Raji (cell line): Measurements from ENCODE around the gene LPXN.

Experiments used
- POLR2A ChIP-seq: IDR thresholded peaks from 2 replicates; pipeline ENCODE4 v1.6.1; 2011; ENCODE audit warnings: low read depth, low read length, control low read depth; ENCODE audit not compliant: insufficient read depth

The LPXN gene

DNA sequence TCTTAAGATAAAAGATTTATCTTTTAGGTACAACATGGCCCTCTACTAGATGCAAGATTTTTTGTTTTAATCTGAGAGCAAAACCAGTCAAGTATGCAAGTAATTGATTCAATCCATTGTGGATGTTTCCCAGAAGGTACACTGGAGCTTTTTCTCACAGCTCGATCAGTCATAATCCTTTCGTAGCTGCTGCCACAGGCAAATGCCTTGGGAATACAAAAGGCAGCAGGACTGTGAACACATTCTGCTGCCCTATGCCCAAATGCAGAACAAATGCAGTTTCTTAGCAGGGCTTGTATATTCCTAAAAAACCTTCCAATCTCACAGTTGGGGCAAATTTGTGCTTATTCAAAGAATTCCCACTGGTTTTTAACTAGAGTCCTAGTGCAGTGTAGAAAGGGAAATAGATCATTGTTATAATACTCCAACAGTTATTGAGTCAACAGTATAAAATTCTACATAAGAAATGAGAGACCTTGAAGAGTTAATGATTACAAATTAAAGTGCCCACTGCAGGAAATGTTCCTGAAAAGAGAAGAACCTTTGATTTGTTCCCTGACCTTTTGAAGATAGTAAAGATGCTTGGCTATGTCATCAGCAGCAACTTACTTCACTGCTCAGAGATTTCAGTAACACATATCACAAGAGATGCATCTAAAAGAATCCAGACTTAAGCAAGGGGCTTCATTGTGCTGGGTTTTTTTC, 14.1 kb downstream of the LPXN start:
- no peak for TF ChIP-seq POLR2A

DNA sequence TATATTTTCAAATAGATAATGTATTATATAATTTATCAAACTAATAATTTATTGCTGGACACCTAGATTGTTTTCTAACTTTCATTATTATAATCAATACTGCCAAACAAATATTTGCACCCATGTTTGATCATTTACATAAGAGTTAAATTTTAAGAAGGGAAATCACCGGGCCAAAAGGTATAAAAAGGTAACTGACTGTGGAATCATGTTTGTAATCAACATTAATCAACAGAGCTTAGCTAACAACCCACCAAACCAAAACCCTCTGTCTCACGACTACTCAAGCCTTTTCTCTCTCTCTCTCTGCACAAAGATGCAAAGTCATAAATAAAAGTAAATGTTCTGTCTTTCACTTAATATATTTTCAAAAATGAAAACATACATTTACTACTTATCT, 14.8 kb downstream of the LPXN start:
- no peak for TF ChIP-seq POLR2A

DNA sequence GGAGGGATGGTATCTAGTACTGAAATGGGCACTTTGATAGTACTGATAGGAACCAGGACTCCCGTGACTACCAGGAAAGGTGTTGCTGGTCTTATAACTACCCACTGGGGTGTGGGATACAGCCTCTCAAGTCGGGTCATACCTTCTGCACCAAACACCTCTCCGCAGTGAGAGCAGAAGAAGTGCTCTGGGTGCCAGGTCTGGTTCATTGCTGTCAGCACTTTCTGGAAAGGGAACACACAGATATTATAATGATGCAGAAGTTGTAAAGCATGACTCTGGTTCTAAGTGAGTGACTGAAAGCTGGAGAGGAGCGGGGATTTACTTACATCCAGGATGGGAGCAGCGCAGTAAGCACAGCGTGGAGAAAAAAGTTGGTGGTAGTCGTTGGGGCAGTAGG, 26.0 kb downstream of the LPXN start:
- TF ChIP-seq POLR2A: no peak

DNA sequence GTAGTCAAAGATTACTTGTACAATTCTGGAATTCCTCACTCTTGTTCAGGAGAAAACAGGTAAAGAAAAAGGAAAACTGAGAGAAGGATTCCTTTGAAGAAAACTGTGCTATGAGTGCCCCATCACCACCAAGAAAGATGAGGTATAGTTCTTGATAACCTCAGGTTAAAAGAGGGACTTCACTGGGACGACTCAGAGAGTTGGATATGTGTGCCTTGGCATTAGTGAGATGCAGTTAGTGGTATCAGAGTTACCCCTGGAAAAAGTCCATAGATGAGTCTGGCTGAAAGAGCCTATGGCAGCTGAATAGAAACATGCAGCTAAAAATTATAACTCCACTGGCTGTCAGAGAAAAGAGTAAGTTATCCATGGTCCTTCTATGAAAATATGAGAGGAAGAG, 28.8 kb downstream of the LPXN start:
- no peak for TF ChIP-seq POLR2A

DNA sequence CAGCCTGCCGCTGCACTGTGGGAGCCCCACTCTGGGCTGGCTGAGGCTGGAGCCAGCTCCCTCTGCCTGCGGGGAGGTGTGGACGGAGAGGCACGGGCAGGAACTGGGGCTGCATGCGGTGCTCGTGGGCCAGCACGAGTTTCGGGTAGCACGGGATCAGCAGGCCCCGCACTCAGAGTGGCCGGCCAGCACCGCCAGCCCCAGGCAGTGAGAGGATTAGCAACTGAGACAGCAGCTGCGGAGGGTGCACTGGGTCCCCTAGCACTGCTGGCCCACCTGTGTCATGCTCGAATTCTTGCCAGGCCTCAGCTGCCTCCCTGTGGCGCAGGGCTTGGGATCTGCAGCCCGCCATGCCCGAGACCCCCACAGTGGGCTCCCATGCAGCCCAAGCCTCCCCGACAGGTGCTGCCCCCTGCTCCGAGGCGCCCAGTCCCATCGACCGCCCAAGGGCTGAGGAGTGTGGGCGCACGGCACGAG, 43.8 kb downstream of the LPXN start:
- no peak for TF ChIP-seq POLR2A

DNA sequence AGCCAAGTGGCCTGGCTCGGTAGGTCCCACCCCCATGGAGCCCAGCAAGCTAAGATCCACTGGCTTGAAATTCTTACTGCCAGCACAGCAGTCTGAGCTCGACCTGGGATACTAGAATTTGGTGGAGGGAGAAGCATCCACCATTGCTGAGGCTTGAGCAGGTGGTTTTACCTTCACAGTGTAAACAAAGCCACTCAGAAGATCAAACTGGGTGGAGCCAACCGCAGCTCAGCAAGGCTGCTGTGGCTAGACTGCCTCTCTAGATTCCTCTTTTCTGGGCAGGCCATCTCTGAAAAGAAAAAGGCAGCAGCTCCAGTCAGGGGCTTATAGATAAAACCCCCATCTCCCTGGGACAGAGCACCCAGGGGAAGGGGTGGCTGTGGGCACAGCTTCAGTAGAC, 45.4 kb downstream of the LPXN start:
- no peak for TF ChIP-seq POLR2A

DNA sequence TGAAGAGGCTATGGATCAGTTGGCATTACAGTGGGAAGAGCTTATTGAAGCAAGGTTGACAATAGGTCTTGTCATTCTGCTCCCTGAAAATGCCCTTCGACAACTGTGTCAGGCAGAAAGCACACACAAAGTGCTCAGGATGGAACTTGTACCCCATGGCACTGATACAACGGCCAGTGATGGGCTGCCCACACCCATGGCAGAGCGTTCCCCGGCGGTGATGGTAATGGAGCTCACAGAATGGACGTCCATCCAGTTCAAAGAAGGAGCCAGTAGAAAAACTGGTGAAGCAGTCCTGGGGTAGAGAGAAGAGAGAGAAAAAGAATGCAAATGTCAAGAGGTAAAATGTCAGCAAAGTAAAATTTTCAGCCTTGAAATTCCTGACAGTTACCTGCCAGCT, 48.2 kb downstream of the LPXN start:
- TF ChIP-seq POLR2A: no peak

DNA sequence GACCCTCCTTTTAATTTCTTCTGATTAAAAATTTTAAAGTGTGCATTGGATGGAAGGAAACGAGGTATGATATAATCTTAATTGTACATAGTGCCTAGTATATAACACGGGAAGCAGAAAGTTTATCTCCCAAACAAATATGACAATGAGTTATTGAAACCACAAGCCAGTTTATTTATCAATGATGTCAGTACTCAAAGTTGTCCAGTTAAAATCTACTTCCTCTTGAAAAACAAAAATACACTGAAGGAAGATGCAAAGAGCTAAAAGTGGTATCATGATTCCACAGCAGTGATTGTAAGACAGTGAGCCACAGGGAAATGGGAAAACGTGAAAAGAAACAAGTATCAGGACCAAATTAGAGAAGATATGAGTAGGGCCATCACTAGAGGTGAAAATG, 48.9 kb downstream of the LPXN start:
- TF ChIP-seq POLR2A: no peak

DNA sequence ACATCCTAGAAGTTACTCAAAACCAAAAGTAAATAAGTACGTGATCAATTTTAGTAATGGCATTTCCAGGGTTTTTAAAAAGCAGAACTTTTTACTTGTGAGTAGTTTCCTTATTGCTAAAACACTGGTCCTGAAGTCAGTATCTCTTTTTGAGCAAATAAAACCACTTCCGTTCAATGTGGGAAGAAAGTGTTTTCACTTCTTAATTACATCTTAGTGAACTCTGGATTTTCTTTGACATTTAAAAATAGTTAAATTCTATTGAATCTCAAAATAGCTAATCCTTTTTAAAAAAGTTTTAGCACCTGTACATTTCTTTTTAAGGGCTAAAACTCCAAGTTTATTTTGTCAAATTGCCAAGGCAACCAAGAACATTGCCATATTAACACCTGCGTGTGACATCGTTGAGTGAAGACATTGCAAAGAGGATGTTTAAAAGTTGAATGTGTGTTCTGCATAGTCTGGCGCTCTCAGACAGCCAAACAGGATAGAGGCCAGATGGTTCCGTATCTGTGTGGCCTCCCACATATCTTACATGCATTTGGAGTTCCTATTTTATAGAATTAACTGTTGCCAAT, 50.5 kb downstream of the LPXN start:
- no peak for TF ChIP-seq POLR2A

DNA sequence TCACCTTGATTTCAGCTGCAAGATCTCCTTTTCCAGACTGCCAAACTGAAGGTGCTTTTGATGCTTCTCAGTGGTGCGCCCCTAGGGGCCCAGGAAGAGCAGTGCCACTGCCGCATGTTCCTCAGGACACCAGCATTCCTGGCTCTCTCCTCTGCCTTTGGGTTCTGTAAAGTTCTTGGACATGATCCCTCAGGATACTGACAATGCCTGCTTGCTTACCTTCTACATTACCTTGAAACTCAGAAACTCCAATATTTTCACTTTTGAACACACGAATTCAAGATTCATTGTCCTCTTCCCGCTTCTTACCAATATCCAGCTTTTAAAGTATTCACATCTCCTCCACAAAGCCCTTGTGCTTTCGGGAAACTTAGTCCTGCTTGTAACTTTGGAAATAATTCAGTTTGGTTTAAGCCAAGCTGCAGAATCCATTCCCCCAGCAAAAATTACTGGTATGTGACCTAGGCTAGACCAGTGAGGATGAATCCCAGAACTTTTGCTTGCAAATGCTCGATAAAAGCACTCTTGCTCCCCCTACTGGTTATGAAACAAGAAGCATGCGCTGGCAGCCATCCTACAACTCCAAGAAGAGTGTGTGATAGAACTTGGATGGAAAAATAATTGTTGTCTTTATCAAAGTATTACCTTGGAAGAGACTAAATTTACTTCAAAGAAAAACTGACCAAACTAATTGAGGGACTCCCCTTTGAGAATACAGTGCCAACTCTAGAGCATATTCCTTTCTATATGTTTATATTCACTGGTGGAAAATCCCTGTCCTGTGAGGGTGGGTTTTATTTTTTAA, 51.2 kb downstream of the LPXN start:
- no peak for TF ChIP-seq POLR2A

DNA sequence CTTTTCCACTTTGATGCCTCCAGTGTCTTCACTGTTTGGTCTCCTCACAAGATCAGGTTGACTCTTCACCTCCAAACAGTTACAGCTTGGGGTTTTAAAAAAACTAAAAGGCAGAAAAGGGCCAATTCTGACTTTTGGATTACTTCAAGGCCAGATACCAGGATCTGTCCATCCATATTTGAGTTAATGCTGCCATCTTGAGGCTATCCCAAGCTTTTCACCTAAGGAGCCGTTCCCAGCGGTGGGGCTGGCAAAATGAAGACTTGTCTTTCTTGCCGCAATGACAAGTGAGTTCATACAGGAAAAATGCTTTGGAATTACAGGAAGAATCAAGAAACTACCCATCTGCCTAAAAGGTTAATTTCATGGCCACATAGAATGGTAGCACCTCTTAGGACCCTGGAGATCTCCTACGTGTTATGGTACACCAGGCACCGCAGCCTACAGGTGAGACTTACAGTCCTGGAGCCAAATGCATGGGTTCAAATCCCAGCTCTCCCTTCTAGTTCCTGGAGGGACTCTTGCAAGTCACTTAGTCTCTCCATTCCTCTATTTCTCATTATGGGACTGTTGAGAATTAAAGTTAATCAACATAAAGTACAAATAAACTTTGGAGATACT, 61.8 kb downstream of the LPXN start:
- TF ChIP-seq POLR2A: no peak

DNA sequence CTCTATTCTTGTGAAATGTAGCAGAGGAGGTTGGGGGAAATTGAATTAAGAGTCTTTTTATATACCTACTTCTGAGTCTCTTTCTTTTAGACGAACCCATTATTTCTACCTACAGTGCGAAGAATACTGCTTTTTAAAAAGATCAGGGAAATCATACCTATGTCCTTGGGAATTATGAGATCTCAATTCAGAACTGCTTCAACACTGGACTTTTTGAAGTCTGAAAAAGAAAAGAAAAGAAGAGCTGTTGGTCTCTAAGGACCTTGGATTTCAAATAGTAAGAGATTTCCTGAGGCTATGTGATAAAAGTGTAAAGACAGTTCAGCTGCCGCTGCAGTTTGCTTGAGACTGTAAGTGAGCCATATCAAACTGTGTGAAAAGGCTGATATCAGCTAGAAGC, 64.0 kb downstream of the LPXN start:
- no peak for TF ChIP-seq POLR2A

DNA sequence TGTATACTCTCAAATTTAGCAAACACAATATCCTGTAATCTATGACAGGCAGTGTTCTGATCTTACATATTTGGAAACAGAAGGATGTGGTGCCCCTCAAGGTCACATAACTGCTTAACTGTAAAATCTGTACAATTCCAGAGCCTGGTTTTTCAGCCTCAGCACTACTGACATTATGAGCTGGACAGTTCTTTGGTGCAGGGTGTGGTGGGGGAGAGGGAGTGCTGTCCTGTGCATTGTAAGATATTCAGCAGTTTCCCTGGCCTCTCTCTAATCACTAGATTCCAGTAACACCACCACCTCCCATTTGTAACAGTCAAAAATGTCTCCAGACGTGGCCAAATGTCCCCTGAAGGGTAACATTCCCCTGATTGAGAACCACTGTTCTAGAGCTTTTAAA, 65.9 kb downstream of the LPXN start:
- no peak for TF ChIP-seq POLR2A

DNA sequence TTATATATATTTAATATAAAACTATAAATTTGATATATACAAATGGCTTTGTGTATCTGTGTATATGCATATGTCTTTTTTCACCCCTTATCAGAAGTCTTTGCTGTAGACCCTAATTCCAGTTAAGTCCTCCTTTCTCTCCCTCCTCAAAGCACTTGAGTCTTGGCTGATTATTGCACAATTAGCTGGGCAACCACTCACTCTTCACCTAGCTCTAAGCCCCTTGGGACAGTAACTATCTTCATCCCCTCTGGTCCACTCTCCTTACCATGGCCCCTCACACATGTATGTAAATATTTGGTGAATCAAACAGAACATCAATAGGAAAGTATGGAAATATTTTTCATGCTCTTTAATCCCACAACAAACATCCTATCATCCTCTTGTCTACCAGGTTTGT, 66.8 kb downstream of the LPXN start:
- TF ChIP-seq POLR2A: no peak

DNA sequence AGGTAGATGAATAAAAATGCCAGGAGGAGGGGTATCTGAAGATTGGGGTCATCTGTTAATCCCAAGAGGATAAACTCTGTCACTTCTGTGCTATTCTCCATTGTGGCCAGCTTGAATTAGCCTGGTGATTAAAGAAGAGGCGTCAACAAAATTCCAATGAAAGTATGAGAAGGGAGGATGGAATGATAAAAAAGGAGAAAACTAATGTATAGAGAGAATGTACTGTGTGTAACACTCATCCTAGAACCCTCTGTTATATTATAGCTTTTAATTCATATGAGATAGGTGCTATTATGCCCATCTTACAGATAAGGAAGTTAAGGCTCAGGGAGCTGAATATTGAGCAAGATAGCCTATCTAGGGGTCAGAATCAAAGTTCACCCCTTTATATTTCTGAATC, 67.7 kb downstream of the LPXN start, which contains the start of gene OR5B21:
OR5B21 (minus strand) TSS at position 101 of the 400 bp plus-strand sequence; CDS start at position 101, 0 bp downstream.
- no peak for TF ChIP-seq POLR2A

DNA sequence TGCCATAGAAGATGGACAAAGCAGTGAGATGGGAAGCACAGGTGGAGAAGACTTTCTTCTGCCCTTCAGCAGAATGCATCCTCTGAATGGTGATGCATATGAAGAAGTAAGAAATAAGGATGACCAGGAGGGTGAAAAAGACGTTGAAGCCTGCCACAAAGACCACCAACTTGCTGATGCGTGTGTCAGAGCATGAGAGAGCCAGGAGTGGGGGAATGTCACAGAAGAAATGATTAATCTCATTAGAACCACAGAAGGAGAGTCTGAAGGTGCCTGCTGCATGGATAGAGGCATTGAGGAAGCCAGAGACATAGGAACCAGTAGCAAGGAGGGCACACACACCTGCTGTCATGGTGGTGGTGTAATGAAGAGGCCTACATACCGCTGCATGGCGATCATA, 68.3 kb downstream of the LPXN start:
- no peak for TF ChIP-seq POLR2A

DNA sequence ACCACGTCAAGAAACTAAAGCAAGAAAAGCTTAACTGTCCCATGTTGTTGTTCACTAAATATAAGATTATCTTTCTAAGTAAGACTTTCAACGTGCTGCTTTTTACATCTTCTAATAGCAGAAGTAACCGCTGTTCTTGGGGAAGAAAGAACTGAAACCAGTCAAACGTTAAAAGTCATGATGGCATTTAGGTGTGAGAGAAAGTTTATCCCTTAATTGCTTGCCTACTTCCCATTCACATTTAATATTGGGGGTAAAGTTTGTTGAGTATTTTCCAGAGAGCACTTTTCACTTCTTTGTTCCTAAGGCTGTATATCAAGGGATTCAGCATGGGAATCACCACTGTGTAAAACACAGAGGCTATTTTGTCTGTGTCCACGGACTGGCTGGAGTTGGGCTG, 68.7 kb downstream of the LPXN start:
- TF ChIP-seq POLR2A: no peak
